HCT116 (cell line): Measurements from ENCODE around the gene GRID2. TPM values are rescaled to one million over a fixed set of nuclear protein-coding genes. Genes with fewer than 3 reads are reported as not detected.

Source experiments
- ATAC-seq: fragments of 200-7000 bp; cut with Tn5 transposase; 2 replicates; pipeline ENCODE4 v1.9.1; 2020; ENCODE audit warnings: mild to moderate bottlenecking, moderate library complexity
- BruUV-seq: library from RNA; stranded (reverse); fragments of 400-500 nt; replicated peaks from 2 replicates; lab custom pipeline; 2021; lab: Mats Ljungman, UMichigan
- CTCF ChIA-PET: fragments of 300-600 bp; sonication (Branson Sonifier 250); formaldehyde crosslinking; loops from one replicate; lab custom pipeline; 2021; ENCODE audit warnings: antibody characterized with exemption; lab: Charles Lee
- POLR2A ChIA-PET: fragments of 300-600, 350-600 bp; sonication (Branson Sonifier 250); formaldehyde crosslinking; loops from one replicate; lab custom pipeline; 2021; ENCODE audit warnings: antibody characterized with exemption; lab: Charles Lee
- RAD21 ChIA-PET, 2 experiments: fragments of 300-600 bp; sonication (Branson Sonifier 250); formaldehyde crosslinking; loops; one replicate each; lab custom pipeline; 2023; ENCODE audit warnings: low total read pairs in 2 of 2; ENCODE audit not compliant: uncharacterized antibody in 2 of 2, unreplicated experiment in 2 of 2, low non-redundant PET in 1 of 2; lab: Charles Lee
- DNase-seq: peaks from one replicate; pipeline ENCODE4 v3.0.0-alpha.2; 2010; ENCODE audit warnings: low read depth, low spot score
- H2AFZ ChIP-seq: fragments of 200-600 bp; shearing (Covaris generic), sonication (generic); 2 replicates; pipeline ENCODE4 v1.6.1; 2017; ENCODE audit warnings: low read depth, mixed run types, mixed read lengths, antibody characterized with exemption, low read length; ENCODE audit not compliant: poor library complexity, severe bottlenecking
- H3K27ac ChIP-seq: 2 replicates; pipeline ENCODE4 v1.5.1; 2012; ENCODE audit warnings: low read depth, low read length
- H3K27me3 ChIP-seq: fragments of 200-600 bp; sonication (generic); 2 replicates; pipeline ENCODE4 v1.6.1; 2016; ENCODE audit warnings: mixed run types, low read length, mixed read lengths; ENCODE audit not compliant: insufficient read depth
- H3K36me3 ChIP-seq, 2 experiments: fragments of 200-500 bp in 1 of 2; fragments of 200-600 bp in 1 of 2; sonication (Bioruptor generic) in 1 of 2; sonication (generic) in 1 of 2; 2 replicates each; pipeline versions ENCODE4 v1.5.1 to v1.6.1; 2014 to 2016; ENCODE audit warnings: low read length in 2 of 2, inconsistent platforms in 1 of 2, mixed read lengths in 1 of 2, mixed run types in 1 of 2; ENCODE audit not compliant: insufficient read depth in 2 of 2, control insufficient read depth in 1 of 2
- H3K4me1 ChIP-seq, 2 experiments: fragments of 200-600 bp in 1 of 2; sonication (generic) in 1 of 2; 2 replicates each; pipeline versions ENCODE4 v1.5.1 to v1.6.1; 2012 to 2017; ENCODE audit warnings: low read length in 2 of 2, inconsistent platforms in 1 of 2, mild to moderate bottlenecking in 1 of 2, mixed read lengths in 1 of 2, mixed run types in 1 of 2, moderate library complexity in 1 of 2; ENCODE audit not compliant: insufficient read depth in 2 of 2, control insufficient read depth in 1 of 2
- H3K4me2 ChIP-seq: fragments of 200-600 bp; sonication (generic); 2 replicates; pipeline ENCODE4 v1.6.1; 2017; ENCODE audit warnings: mixed run types, low read length, mixed read lengths
- H3K4me3 ChIP-seq, 2 experiments: fragments of 200-600 bp in 1 of 2; sonication (generic) in 1 of 2; replicated peaks in 1 of 2; 2 replicates each; pipeline ENCODE4 v1.5.1; 2011 to 2016; ENCODE audit warnings: low read length in 2 of 2, control low read depth in 1 of 2, low read depth in 1 of 2, mild to moderate bottlenecking in 1 of 2, mixed read lengths in 1 of 2, mixed run types in 1 of 2
- H3K79me2 ChIP-seq: fragments of 200-600 bp; sonication (generic); 2 replicates; pipeline ENCODE4 v1.6.1; 2017; ENCODE audit warnings: mild to moderate bottlenecking, mixed run types, low read length, moderate library complexity, mixed read lengths; ENCODE audit not compliant: insufficient read depth
- H3K9ac ChIP-seq: fragments of 200-600 bp; sonication (generic); 2 replicates; pipeline ENCODE4 v1.6.1; 2016; ENCODE audit warnings: low read length, mixed read lengths
- H3K9me2 ChIP-seq: fragments of 200-600 bp; sonication (generic), shearing (Covaris generic); 2 replicates; pipeline ENCODE4 v1.6.1; 2017; ENCODE audit warnings: mixed run types, mild to moderate bottlenecking, moderate library complexity; ENCODE audit not compliant: insufficient read depth
- H3K9me3 ChIP-seq, 2 experiments: fragments of 200-500 bp in 1 of 2; fragments of 200-600 bp in 1 of 2; sonication (Bioruptor generic) in 1 of 2; sonication (generic) in 1 of 2; 2 replicates each; pipeline ENCODE4 v1.6.1; 2014 to 2017; ENCODE audit warnings: low read length in 2 of 2, mixed read lengths in 2 of 2, inconsistent platforms in 1 of 2, low read depth in 1 of 2, mild to moderate bottlenecking in 1 of 2, mixed run types in 1 of 2, moderate library complexity in 1 of 2; ENCODE audit not compliant: control insufficient read depth in 1 of 2, insufficient read depth in 1 of 2
- H4K20me1 ChIP-seq: fragments of 200-600 bp; sonication (generic), shearing (Covaris generic); 2 replicates; pipeline ENCODE4 v1.6.1; 2017; ENCODE audit warnings: mixed run types, mild to moderate bottlenecking, moderate library complexity; ENCODE audit not compliant: insufficient read depth
- ATF3 ChIP-seq: IDR thresholded peaks from 2 replicates; pipeline ENCODE4 v1.6.1; 2012
- CBX3 ChIP-seq: IDR thresholded peaks from 2 replicates; pipeline ENCODE4 v1.6.1; 2012; ENCODE audit warnings: low read depth
- CEBPB ChIP-seq: IDR thresholded peaks from 2 replicates; pipeline ENCODE4 v1.6.1; 2012; ENCODE audit warnings: low read depth
- EGR1 ChIP-seq: IDR thresholded peaks from 2 replicates; pipeline ENCODE4 v1.6.1; 2012; ENCODE audit warnings: low read depth
- ELF1 ChIP-seq: IDR thresholded peaks from 2 replicates; pipeline ENCODE4 v1.6.1; 2012; ENCODE audit warnings: low read depth, borderline replicate concordance
- EZH2 ChIP-seq: fragments of 200-600 bp; sonication (generic); IDR thresholded peaks from 2 replicates; pipeline ENCODE4 v1.6.1; 2017; ENCODE audit warnings: antibody characterized with exemption, mixed run types
- EZH2phosphoT487 ChIP-seq: fragments of 200-600 bp; IDR thresholded peaks from 2 replicates; pipeline ENCODE4 v1.6.1; 2018; ENCODE audit warnings: antibody characterized with exemption, borderline replicate concordance
- JUND ChIP-seq: IDR thresholded peaks from 2 replicates; pipeline ENCODE4 v1.6.1; 2012
- MAX ChIP-seq: IDR thresholded peaks from 2 replicates; pipeline ENCODE4 v1.6.1; 2012
- POLR2AphosphoS5 ChIP-seq: IDR thresholded peaks from 2 replicates; pipeline ENCODE4 v1.6.1; 2011; ENCODE audit warnings: mild to moderate bottlenecking, low read depth, low read length, moderate library complexity
- RAD21 ChIP-seq: IDR thresholded peaks from 2 replicates; pipeline ENCODE4 v1.6.1; 2012; ENCODE audit warnings: low read depth, mild to moderate bottlenecking
- SP1 ChIP-seq: IDR thresholded peaks from 2 replicates; pipeline ENCODE4 v1.6.1; 2012; ENCODE audit warnings: low read depth
- SRF ChIP-seq: IDR thresholded peaks from 2 replicates; pipeline ENCODE4 v1.6.1; 2012; ENCODE audit warnings: low read depth
- YY1 ChIP-seq: IDR thresholded peaks from 2 replicates; pipeline ENCODE4 v1.6.1; 2011; ENCODE audit warnings: low read length, low read depth, moderate library complexity, mild to moderate bottlenecking; ENCODE audit not compliant: insufficient replicate concordance; ENCODE audit errors: extremely low read depth
- ZBTB33 ChIP-seq: IDR thresholded peaks from 2 replicates; pipeline ENCODE4 v1.6.1; 2011; ENCODE audit warnings: mild to moderate bottlenecking, low read length, moderate library complexity; ENCODE audit not compliant: insufficient replicate concordance; ENCODE audit errors: extremely low read depth
- intact Hi-C: fragments of 100-400 bp; cut with micrococcal nuclease; formaldehyde crosslinking; loops from 2 replicates; pipeline ENCODE4 v1.10.0; 2022
- total RNA-seq: library from RNA; stranded (reverse); gene quantifications from one replicate; pipeline ENCODE4 v1.2.1, GENCODE V29; 2021; ENCODE audit not compliant: unreplicated experiment

GRID2 gene
- total RNA-seq, 1 experiment from 2014 or later = not detected

- Histone ChIP-seq H3K27ac (no peak overlapping the region), H4K20me1 (no peaks in the 10 kb centered on the region), H3K27me3 (no peaks in the 10 kb centered on the region), H3K36me3 (no peaks in the 10 kb centered on the region), H3K4me2 (no peak overlapping the region), H3K9me2 (no peaks in the 10 kb centered on the region), H2AFZ (no peak overlapping the region), H3K9me3 (no peaks in the 10 kb centered on the region), H3K4me1 (no peaks in the 10 kb centered on the region), H3K79me2 (no peaks in the 10 kb centered on the region), H3K4me3 (no peak overlapping the region), H3K9ac (no peak overlapping the region)
- no peak for ATAC-seq
- intact Hi-C loops = no loop called here
- TF ChIP-seq ATF3 = no peak
- TF ChIP-seq EZH2 = no peak
- TF ChIP-seq SRF = no peak
- no peak for TF ChIP-seq CBX3
- TF ChIP-seq RAD21 = no peak
- no peak for TF ChIP-seq MAX
- TF ChIP-seq SP1 = no peak
- TF ChIP-seq ZBTB33 = no peak
- TF ChIP-seq JUND = no peak
- no peak for TF ChIP-seq EGR1
- TF ChIP-seq EZH2phosphoT487 = no peak
- no peak for TF ChIP-seq YY1
- no peak for TF ChIP-seq CEBPB
- no peak for TF ChIP-seq ELF1
- TF ChIP-seq POLR2AphosphoS5 = no peak
- no TSS peak for BruUV-seq
- DNase-seq = no peak
- CTCF ChIA-PET = no interaction called here
- POLR2A ChIA-PET = no interaction called here
- RAD21 ChIA-PET = no interaction called here
These were observed 1472.8 kb downstream of the GRID2 start for GRCh38 chr4:93776386-93777080.
